ENCODE results near the gene ZNF664. TPM values are rescaled to one million over a fixed set of nuclear protein-coding genes. Genes with fewer than 3 reads are reported as not detected.

Gene ZNF664
- total and polyA plus RNA-seq, 9 of the 15 experiments (the other 6 are each of a cell fraction or from before 2014, with no cell fraction given), result 3.3 to 101 (median 63.6) TPM

- H3K9ac ChIP-seq (ENCODE audit: insufficient read depth in 1 of 2, low read depth in 2 of 2, low read length in 2 of 2), result no peak overlapping the region
- CTCF ChIA-PET (ENCODE audit: low intra/inter-chr PET ratio), result no interaction called here
- no peak overlapping the region for H2AFZ ChIP-seq (ENCODE audit: low read depth, low read length)
- no peak overlapping the region for H3K4me2 ChIP-seq (ENCODE audit: insufficient read depth, low read length)
- peaks cover 0 to 4% of the 10 kb centered on the region in 2 experiments; a peak in 4 of 5 replicates for H3K4me1 ChIP-seq (replicated peaks in 1 of 2; ENCODE audit: control insufficient read depth in 2 of 2, insufficient read depth in 2 of 2, low read length in 2 of 2)
- intact Hi-C loops (cut with micrococcal nuclease), result loop anchor here (5.0 kb wide), 1 partner anchor 128 kb away; no protein-coding TSS in a partner anchor
- H3K36me3 ChIP-seq (ENCODE audit: control insufficient read depth, insufficient read depth, low read length), result no peaks in the 10 kb centered on the region
- BruUV-seq (replicated peaks), result no TSS peak
- FAIRE-seq (no peak), DNase-seq (ENCODE audit: extremely low read depth in 1 of 4, low spot score in 3 of 4) (no peak), ATAC-seq (no peak)
- in situ Hi-C loops (cut with MboI), result no loop called here
- no peaks in the 10 kb centered on the region for H3K9me3 ChIP-seq (replicated peaks; ENCODE audit: control insufficient read depth, insufficient read depth, low read depth, low read length)
- H3K9me1 ChIP-seq (ENCODE audit: control insufficient read depth, insufficient read depth, low read length), result no peaks in the 10 kb centered on the region
- no peak overlapping the region for H3K4me3 ChIP-seq
- peaks cover 56 to 94% of the 10 kb centered on the region in 2 experiments for H3K27me3 ChIP-seq (ENCODE audit: control insufficient read depth in 2 of 2, insufficient read depth in 2 of 2, low read length in 2 of 2)
- peaks cover 10% of the 10 kb centered on the region for H4K20me1 ChIP-seq (replicated peaks; ENCODE audit: control insufficient read depth, insufficient read depth, low read length)
- H3K79me2 ChIP-seq (ENCODE audit: control insufficient read depth, insufficient read depth, low read length), result no peaks in the 10 kb centered on the region
- 10% methylated on average over 9 of the region's 9 CpGs for WGBS (ENCODE audit: insufficient coverage, low coverage, missing lambda C conversion rate)
- no peak overlapping the region for H3K27ac ChIP-seq (ENCODE audit: extremely low read depth, low read depth, low read length)
- POLR2A ChIA-PET, result interaction anchor here (0.5 to 1.2 kb wide), 3 partner anchors 8 to 76 kb away, joined by 3 to 4 read pairs (median 3); no protein-coding TSS in a partner anchor
- TF ChIP-seq SREBF2 (CRISPR knock-in tag; IDR thresholded peaks at IDR 0.05) (no peak), RAD21 (CRISPR knock-in tag; conservative IDR thresholded peaks at IDR 0.05 in 1 of 2, IDR thresholded peaks at IDR 0.05 in 1 of 2) (no peak), STAT6 (CRISPR knock-in tag; IDR thresholded peaks at IDR 0.05) (no peak), POU5F1 (IDR thresholded peaks at IDR 0.05; ENCODE audit: borderline replicate concordance, low read depth, low read length, partially characterized antibody) (no peak), RAD51 (IDR thresholded peaks at IDR 0.05; ENCODE audit: borderline replicate concordance, low read depth) (no peak), PTTG1 (tag; IDR thresholded peaks at IDR 0.05; ENCODE audit: low read depth) (no peak), ZNF263 (CRISPR knock-in tag; IDR thresholded peaks at IDR 0.05; ENCODE audit: borderline replicate concordance) (no peak), RCOR1 (IDR thresholded peaks at IDR 0.05; ENCODE audit: borderline replicate concordance in 1 of 2, low read depth in 2 of 2, low read length in 2 of 2) (no peak), ZNF133 (CRISPR knock-in tag; IDR thresholded peaks at IDR 0.05) (no peak), NKRF (IDR thresholded peaks at IDR 0.05; ENCODE audit: borderline replicate concordance) (no peak), FOS (IDR thresholded peaks at IDR 0.05; ENCODE audit: extremely low read depth, insufficient read length) (no peak), PML (IDR thresholded peaks at IDR 0.05; ENCODE audit: low read length) (no peak), ZNF41 (CRISPR knock-in tag; conservative IDR thresholded peaks at IDR 0.05) (no peak), MAFK (IDR thresholded peaks at IDR 0.05; ENCODE audit: low read length) (no peak)
Measured at GRCh38 chr12:123929946-123930583, 43.0 kb upstream of the ZNF664 start.
